ENCODE results near the gene TRIM28.
"Not testable (repeated sequence)": the region's sequence is repeated elsewhere in the genome, so short reads cannot be mapped to it uniquely, and the experiment has no call there.

The TRIM28 gene

DNA sequence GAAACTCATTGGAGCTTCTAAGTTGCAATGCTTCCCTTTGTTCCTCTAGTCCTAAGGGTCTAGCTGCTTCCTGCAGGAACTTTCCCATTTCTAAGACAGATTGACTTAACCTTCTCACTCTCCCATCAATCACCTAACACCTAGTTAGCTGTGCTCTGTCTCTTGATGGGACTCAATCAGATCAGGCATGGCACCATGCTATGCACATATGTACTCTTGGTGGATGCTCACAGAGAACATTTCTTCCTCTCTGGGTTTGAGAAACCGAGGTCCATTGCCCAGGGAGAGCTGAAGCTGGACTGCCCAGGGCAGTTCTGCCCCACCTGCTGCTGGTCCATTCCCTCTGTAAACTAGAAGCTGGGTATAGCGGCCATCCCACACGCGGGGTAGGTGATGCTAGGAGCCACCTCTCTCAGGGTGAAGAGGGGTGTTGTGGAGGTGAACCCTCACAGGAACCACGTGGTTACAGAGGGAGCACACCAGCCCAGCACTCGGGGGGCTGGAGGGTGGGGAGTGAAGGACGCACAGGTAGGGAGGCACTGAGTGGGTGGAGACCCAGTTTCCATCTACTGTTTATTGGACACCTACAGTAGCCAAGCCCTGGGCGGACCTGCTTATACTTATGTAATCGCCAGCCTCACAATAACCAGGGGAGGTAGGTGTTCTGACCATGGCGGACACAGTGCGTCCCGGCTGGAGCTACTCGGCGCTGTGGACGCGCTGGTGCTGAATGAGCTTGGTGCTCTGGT, 17.7 kb downstream of the TRIM28 start:
- DNase-seq, result no peak

DNA sequence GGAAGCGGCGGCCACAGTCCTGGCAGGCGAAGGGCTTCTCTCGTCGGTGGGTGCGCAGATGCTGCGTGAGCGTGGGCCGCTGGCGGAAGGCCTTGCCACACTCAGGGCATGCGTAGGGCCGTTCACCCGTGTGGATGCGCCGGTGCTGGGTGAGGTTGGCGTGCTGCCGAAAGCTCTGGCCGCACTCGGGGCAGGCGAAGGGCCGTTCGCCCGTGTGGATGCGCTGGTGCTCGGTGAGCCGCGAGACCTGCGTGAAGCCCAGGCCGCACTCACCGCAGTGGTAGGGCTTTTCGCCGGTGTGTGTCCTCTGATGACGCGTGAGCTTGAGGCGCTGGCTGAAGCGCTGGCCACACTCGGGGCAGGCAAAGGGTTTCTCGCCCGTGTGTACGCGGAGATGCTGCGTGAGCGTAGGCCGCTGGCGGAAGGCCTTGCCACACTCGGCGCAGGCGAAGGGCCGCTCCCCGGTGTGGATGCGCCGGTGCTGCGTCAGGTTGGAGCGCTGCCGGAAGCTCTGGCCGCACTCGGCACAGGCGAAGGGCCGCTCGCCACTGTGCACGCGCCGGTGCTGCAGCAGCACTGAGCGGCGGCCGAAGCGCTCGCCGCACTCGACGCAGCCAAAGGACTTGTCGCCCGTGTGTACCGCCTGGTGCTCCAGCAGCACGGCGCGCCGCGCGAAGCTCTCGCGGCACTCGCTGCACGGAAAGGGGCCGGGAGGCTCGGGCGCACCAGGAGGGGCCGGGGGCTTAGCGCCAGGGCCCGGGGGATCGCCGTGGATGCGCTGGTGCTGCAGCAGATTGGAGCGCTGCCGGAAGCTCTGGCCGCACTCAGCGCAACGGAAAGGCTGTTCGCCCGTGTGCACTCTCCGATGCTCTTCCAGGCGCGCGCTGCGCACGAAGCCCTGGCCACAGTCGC, 18.5 kb downstream of the TRIM28 start:
- DNase-seq, result no peak

DNA sequence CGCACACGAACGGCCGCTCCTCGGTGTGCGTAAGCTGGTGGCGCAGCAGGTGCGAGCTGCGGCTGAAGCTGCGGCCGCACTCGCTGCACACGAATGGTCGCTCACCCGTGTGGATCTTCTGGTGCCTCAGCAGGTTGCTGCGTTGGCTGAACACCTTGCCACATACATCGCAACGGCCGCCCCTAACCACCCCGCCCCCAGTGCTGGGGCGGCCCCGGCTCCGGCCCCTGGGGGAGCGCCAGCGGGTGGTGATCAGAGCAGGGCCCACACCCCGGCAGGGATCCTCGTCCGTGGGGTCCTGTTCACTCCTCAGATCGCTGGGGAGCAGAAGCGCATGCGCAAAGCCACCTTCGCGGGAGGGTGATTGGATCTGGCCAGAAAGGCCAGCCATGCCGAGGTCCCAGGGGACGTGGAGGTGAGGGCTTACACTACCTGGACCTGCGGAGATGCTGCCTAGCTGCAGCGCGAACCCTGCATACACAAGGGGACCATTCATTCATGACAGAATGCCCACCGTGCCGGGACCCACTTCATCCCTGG, 19.2 kb downstream of the TRIM28 start:
- no peak for DNase-seq

DNA sequence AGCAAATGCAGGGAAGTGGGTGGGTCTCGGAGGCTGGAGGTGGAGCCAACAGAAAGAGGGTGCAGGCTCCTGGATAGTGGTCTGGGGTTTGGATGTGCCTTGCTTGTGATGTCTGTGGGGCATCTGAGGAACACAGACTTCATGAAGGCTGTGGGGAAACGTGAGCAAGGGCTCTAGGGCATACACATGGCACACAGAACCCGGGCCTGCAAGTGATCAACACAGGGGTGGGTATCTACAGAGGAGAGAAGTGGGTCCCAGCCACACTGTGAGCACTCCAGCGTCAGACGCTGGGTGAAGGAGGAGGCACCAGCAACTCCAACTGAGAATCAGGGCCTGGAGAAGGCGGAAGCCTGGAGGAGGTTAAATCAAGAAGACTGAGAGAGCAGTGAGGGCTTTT, 20.0 kb downstream of the TRIM28 start:
- no peak for DNase-seq

DNA sequence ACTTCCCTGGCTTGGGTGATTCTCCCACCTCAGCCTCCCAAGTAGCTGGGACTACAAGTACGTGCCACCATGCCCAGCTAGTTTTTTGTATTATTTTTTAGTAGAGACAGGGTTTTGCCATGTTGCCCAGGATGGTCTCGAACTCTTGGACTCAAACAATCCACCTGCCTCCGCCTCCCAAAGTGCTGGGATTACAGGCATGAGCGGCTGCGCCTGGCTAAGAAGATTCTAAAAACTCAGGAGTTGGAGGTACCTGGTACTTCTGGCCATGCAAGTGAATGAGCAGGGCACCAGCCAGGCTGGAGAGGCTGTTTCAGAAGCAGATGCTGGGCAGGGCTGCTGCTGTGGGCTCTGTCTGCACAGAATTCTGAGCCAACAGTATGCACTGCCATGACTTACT, 23.1 kb downstream of the TRIM28 start:
- DNase-seq, result no peak

DNA sequence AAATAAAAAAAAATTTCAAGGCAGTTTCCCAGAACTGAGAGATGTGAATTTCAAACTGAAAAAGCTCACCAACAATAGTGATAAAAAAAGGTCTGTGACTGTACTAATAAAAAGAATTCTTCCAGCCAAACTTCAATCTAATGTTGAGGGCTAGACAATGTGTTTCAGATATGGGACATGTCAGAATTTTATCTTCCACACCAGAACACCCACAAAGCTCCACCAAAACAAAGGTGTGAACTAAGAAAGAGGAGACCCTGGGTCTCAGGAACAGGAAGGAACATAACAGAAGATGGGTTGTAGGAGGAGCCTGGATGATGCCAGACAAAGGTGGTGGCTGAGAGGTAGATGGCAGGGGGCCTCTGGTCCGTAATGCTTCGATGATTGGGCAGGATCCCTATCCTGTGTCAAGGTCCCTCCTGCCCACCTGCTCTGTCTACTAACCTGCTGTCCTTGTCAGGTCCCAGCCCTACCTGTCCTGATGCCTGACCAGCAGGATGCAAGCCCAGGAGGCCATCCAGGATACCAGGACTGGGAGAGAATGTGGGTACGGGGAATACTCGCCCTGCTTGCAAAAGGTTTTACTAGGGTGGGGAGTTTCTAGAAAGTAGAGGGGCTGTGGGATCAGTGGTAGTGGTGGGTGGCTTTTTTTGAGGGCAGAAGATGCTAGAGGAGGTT, 24.7 kb downstream of the TRIM28 start:
- no peak for DNase-seq

DNA sequence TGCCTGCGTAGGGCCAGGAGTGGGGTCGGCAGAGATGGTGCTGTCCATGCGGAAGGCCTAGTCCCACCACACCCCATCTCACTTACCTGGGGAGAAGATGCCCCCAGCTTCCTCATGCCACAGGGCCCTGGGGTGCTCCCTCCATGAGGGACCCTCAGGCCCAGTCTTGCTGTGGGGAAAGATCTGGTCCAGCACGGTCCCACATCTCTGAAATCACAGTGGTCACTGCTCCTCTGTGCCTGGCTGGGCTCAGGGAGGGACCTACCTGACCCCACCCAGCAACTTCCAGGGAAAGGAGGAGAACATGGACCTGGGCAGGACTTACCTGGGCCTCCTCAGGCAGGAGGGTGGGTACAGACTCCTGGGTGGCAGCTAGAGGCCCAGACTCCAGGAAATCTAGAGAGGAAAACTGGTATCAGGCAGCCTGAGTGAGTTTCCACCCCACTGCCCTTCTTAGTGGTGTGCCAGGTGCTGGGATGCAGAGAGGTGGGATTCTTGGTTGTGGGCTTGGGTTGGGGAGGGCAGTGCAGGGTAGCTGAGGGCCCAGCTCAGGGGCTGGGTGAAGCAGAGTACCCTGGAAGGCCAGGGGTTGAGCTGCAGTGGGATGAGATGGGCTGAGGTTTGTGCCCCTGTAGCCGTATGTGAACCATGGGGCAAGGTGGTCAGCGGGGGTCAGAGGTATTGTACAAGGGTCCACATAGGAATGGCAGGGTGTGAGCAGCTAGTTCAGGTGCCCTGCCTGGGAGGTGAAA, 25.5 kb downstream of the TRIM28 start:
- no peak for DNase-seq

DNA sequence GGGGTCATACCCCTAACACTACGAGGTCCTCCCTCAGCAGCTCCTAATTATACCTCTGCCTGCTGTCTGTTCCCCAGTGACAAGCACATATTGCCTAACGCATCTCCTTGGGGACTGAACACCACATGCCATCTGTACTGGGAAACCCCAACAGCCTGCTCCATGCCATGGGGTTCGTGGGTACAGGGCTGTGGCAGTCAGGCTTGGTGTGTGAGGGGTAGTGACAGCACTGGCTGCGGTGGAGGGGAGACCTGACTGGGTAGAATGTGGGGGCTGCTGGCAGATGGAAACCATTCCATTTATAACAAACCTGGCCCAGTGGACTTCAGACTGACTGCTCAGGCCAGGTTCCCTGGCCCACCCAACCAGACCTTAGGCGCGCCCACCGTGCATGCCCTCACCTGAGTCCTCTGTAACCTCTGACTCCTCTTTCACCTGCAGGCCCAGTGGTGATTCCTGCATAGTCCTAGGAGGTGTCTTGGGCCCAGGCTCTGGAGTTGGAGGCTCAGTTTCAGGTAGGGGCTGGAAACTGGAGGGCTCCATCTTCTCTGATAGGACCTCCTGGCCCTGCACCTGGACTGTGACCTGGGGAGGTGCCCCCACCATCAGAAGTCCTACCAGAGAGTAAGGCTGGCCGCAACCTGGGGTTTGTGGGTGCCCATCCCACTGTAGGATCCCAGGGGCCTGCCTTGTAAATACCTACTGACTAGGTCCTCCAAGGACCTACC, 26.2 kb downstream of the TRIM28 start:
- no peak for DNase-seq

DNA sequence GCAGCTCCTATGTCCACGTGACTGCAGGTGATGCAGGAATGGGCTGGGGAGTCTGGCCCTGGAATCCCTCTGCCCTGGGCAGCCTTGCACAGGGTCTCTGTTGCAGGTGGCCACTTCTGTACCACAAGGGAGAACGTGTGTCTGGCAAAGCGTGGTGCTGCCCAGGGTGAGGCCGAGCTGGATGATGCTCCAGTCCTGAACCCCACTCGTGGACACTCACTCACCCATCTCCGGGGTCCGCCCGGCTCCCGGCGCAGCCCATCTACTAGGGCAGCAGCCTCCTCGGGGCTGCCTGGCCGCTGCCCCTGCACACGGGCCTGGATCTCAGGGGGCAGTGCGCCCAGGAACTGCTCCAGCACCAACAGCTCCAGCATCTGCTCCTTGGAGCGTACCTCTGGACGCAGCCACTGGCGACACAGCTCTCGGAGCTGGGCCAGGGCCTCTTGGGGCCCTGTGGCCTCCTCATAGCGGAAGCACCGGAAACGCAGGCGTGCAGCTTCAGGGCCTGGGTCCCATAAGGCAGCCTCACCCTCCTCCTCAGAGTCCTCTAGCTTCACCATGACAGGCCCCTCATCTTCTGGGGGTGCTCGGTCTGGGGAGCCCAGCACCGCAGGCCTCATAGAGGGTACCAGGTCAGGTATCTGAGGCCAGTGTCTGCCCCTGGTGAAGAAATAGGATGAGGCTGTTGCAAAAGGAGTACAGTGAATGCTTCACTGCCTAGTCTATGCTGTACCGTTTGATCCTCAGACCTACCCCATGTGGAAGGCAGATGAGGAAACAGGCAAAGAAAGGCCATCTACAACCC, 27.1 kb downstream of the TRIM28 start:
- no peak for DNase-seq

DNA sequence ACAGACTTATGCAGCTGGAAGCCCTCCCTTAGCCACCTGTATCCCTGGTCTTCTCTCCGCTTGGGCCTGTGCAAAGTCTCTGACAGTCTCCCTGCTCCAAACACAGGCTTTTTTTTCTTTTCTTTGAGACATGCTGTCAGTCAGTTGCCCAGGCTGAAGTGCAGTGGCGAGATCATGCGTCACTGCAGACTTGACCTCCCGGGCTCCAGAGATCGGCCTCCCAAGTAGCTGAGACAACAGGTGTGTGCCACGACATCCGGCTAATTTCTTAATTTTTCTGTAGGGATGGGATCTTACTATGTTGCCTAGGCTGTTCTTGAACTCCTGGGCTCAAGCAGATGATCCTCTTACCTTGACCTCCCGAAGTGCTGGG, 27.7 kb downstream of the TRIM28 start:
- DNase-seq, result no peak

DNA sequence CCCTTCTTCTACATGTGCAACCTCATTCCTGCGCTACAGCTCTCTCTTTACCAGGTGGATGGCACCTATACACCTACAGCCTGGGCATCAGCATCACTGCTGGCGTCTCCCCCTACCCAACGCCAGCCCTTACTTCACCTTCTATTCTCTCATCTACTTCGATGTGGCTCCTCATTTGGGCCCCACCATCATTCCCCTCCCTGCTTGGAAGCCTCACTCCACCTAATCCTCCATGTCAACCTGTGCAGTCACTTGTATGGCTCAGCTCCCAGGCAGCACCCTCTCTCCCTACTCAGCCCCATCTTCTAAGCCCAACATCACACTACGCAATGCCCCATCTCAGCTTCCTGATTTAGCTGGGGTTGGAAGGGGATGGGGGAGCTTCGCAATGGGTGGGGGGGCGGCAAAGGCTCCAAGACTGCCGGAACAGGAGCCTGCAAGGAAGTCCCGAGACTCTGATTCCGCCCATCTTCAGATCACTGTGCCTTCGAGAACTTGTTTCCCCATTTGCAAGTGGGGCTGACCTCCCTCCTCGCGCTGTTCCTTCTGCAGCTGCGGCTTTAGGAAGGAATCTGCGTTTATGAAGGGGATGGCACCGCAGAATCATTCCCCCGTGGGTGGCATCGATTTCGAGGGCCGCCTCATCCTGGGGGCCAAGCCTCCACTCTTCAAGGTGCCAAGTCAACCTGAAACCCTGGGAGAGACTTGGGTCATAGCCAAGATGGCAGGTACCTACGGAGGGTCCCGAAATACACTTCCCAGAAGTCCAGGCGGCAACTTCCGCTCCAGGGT, 28.4 kb downstream of the TRIM28 start:
- DNase-seq, result no peak

DNA sequence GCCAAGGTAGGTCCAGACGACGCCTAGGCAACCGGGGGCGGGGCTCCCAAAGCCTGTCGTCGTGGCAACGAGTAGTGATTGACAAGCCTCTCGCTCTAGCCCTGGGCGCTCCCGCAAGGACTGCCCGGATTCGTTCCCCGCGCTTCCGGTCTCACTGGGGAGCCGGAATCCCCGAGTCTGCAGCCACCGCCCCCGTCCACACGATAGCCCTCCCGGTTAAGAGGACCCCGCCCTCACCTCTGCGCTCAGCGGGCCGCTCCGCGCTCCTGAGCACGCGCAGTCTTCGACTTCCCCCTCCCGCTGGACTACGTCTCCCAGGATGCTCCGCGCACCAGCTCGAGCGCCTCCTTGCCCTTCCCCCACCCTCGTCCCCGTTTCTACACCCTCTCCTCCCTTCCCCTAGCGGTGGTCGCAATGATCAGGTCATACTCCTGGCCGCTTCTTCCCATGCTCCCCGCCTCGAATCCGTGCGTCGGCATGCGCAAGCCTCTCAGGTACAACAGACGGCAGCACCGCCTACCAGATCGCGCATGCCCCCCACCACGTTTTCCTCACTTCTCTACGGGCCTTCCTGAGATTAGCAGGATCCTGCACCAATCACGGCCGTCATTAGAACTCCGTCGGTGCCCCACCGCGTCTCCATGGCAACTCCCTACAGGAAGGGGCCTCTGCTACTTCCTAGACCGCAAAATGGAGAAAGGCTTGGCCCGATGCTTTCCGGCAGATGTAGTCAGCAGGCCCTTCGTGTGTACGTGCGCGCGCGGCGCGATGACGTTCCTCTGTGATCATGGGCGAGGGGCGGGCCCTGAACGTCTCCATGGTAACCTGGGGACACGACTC, 29.2 kb downstream of the TRIM28 start, which contains the start of gene MZF1:
TSS of gene MZF1 (minus strand) at position 518 of the 840 bp plus-strand sequence. CDS start 1,946 bp downstream, outside the sequence.
- no peak for DNase-seq

DNA sequence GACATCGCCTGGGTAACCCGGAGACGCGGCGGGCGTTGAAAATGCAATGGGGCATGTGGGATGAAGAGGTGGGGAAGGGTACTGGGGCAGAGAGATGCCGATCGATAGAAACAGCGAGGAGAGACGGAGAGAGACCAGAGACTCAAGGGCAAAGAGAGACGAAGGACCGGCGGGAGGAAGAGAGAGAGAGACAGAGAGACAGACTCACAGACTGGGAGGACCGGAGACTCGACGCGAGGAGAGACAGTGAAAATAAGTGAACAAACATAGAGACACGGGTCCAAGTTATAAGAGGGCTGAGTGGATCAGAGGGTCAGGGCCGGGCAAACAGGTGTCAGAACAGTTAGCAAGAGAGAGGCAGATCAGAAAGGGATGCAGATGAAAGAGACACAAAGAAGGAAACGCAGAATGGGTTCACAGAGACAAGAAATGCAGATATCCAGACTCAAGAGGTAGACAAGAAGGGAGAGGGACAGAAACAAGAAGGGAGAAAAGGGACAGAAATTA, 29.8 kb downstream of the TRIM28 start:
- no peak for DNase-seq

DNA sequence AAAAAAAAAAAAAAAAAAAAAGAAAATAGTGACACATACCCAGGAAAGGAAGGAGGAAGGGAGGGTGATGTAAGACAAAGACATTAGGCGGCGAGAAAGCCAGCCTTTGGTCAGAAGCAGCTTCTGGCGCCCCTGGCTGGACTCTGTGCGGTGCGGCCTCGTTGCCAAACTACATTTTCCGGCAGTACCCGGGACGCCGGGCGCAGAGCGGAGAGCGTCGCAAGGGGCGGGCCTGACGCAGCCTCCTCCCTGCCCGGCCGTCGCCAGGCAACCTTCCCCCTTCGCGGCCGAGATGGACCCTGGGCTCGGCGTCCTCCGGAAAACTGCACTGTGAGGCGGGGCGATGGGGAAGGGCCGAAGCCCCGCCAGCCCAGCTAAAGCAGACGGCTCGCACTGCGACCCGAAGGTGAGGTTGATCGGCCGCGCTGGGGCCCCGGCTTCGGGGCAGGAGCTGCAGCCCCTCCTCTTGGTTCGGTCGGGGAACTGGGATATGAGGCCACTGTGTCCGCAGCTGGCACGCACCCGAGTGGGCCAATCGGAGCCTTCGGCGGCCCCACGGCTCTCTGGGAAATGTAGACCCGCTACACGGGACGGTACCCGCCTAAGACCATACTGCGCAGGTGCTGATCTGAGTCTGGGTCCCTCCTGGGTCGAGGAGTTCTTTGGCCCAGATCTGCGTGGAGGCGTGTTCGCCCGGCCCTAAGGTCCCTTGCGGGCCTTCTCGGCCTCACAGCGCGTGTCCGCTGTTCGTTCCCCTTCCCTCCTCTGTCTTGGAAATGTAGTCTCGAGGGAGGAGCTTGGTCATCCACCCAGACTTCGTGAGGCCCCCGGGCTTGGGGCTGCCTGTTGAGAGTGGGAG, 31.5 kb downstream of the TRIM28 start:
- DNase-seq, result no peak

DNA sequence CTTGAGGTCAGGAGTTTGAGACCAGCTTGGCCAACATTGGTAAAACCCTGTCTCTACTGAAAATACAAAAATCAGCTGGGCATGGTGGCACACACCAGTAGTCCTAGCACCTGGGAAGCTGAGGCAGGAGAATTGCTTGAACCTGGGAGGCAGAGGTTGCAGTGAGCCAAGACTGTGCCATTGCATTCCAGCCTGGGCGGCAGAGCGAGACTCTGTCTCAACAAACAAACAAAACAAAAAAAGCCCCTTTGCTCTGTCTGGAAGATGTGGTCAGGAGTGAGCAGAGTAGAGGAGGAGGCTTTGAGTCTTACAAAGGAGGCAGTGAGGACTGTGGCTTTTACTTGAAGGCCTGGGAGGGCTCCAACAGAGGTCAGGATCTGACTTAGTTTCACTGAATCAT, 33.7 kb downstream of the TRIM28 start:
- not testable (repeated sequence) for DNase-seq

DNA sequence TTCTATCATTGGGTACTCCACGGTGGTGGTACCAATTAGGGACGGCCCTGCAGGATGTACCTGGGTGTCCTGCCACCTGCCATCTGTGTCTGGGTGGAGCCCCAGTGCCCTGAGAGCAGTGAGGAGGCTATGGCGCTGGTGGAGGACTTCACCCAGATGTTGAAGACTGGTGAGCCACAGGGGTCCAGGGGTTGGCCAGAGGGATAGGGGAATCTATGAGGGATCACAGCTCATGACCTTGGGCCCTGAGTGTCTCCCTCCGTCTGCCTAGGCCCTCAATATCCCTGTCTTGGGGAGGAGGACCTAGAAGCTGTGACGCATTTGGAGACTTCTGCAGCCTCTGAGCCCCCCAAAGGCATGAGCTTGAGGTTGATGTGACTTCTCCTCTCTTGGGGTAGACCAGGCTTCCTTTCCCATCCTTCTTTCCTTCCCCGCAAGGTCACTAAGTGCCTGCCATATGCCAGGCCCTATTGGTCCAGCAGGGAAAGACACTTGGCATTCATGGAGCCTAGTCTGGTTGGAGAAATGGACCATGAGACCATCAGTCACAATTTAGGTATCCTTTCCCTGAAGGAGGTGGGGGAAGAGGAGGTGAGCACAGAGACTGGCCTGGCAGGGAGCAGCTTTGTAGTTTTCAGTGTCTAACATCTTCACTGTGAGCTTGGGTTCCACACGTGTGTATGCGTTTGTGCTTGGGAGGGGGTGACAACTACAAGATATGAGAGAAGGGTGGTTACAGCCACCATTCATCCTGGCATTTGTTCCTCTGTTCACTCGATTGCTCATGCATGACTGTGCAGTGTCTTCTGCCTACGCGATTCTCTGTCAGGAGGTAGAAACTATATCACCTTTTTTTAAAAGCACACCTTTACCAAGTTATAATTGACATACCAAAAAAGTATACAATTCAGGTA, 34.4 kb downstream of the TRIM28 start:
- no peak for DNase-seq

Data from NCI-H1694 (cell line).